K562 (cell line): ENCODE measurements around the gene RNF223. TPM values are rescaled to one million over a fixed set of nuclear protein-coding genes. Genes with fewer than 3 reads are reported as not detected.
A peak's percentile ranks its signal among the peaks of the same experiment; 100 is the strongest.

Source experiments
- ARID3B ChIP-seq: fragments of 250-450 bp; sonication (Bioruptor Pico); IDR thresholded peaks from 2 replicates; pipeline ENCODE4 v1.4.0; 2020; ENCODE audit warnings: borderline replicate concordance
- CHD2 ChIP-seq: IDR thresholded peaks from 2 replicates; pipeline ENCODE4 v1.6.1; 2011; ENCODE audit warnings: low read depth, low read length
- GTF3C2 ChIP-seq: IDR thresholded peaks from 3 replicates; pipeline ENCODE4 v1.6.1; 2011; ENCODE audit warnings: borderline replicate concordance, mild to moderate bottlenecking, moderate library complexity; ENCODE audit not compliant: insufficient read length; ENCODE audit errors: extremely low read depth
- HES1 ChIP-seq: fragments of 450-650 bp; IDR thresholded peaks from 2 replicates; pipeline ENCODE4 v1.6.1; 2016; ENCODE audit warnings: low read depth, mild to moderate bottlenecking, moderate library complexity
- HNRNPL ChIP-seq: fragments of 200-400 bp; formaldehyde crosslinking; IDR thresholded peaks from 2 replicates; pipeline ENCODE4 v1.6.1; 2017; ENCODE audit warnings: low read depth, mild to moderate bottlenecking, low read length
- PPARD ChIP-seq: fragments of 250-450 bp; sonication (Bioruptor Pico); IDR thresholded peaks from 2 replicates; pipeline ENCODE4 v1.8.0; 2022; ENCODE audit warnings: inconsistent platforms, mild to moderate bottlenecking, moderate library complexity
- TSHZ1 ChIP-seq: fragments of 250-450 bp; sonication (Bioruptor Pico); IDR thresholded peaks from 2 replicates; pipeline ENCODE4 v1.4.0; 2020; ENCODE audit warnings: mild to moderate bottlenecking, moderate library complexity
- ZNF444 ChIP-seq: fragments of 250-450 bp; sonication (Bioruptor Pico); IDR thresholded peaks from 2 replicates; pipeline ENCODE4 v1.4.0; 2020; ENCODE audit warnings: mild to moderate bottlenecking, moderate library complexity
- ZNF592 ChIP-seq: fragments of 450-650 bp; IDR thresholded peaks from 2 replicates; pipeline ENCODE4 v1.6.1; 2017; ENCODE audit warnings: antibody characterized with exemption, mild to moderate bottlenecking
- ZNF696 ChIP-seq: fragments of 250-450 bp; sonication (Bioruptor Pico); conservative IDR thresholded peaks from 2 replicates; pipeline ENCODE4 v1.4.0; 2020; ENCODE audit warnings: mild to moderate bottlenecking, moderate library complexity
- ZNF766 ChIP-seq: fragments of 200-800 bp; sonication (Bioruptor generic); conservative IDR thresholded peaks from 2 replicates; pipeline ENCODE4 v1.6.1; 2016; ENCODE audit warnings: missing genetic modification characterization, missing compliant biosample characterization
- ZNF780A ChIP-seq: fragments of 250-450 bp; sonication (Bioruptor Pico); IDR thresholded peaks from 2 replicates; pipeline ENCODE4 v1.5.0; 2021; ENCODE audit warnings: mild to moderate bottlenecking
- polyA plus RNA-seq, 8 experiments: library from polyadenylated mRNA; depleted of rRNA in 4 of 8; stranded (reverse) in 5 of 8; unstranded in 3 of 8; fragments of >200 nt; fragmentation: Nextera tagmentation in 2 of 8; fragmentation: Illumina TruSeq in 1 of 8; extraction: Ambion mirVana in 2 of 8; extraction: Trizol in 1 of 8; gene quantifications; 2 replicates each; pipeline versions ENCODE4 v1.2.1 to v1.2.3, GENCODE V29; 2011 to 2014; ENCODE audit warnings: inconsistent platforms in 1 of 8, missing spikeins in 1 of 8
- total RNA-seq, 7 experiments: library from RNA; depleted of rRNA in 6 of 7; stranded (reverse); fragments of >200 nt in 6 of 7; fragmentation: Illumina TruSeq in 2 of 7; extraction: Trizol in 2 of 7; gene quantifications; 2 replicates each; pipeline versions ENCODE4 v1.2.1 to v1.2.3, GENCODE V29; 2011 to 2021; ENCODE audit warnings: low replicate concordance in 1 of 7

RNF223 gene
- total and polyA plus RNA-seq, 9 of the 15 experiments (the other 6 are each of a cell fraction or from before 2014, with no cell fraction given), result 0.04 to 0.32 TPM; not detected in 7

- TF ChIP-seq ARID3B (CRISPR knock-in tag) (no peak), ZNF780A (CRISPR knock-in tag) (no peak), TSHZ1 (CRISPR knock-in tag) (no peak), HNRNPL (peak; percentile 84), GTF3C2 (no peak), CHD2 (peak; percentile 3; the same call in 1 of the 2 replicates), HES1 (no peak), ZNF766 (CRISPR knock-in tag) (no peak), ZNF592 (no peak), PPARD (CRISPR knock-in tag) (no peak), ZNF444 (CRISPR knock-in tag) (no peak), ZNF696 (CRISPR knock-in tag) (no peak)
These were observed 9.9 kb downstream of the RNF223 start (continued) for GRCh38 chr1:1063945-1064831.
